ENCODE measurements around the gene RNASEH2C.
"Not testable (repeated sequence)": the region's sequence is repeated elsewhere in the genome, so short reads cannot be mapped to it uniquely, and the experiment has no call there.

Gene RNASEH2C

GRCh38 chr11:65720211-65720934 is at the start of gene RNASEH2C:
Gene RNASEH2C (minus strand): TSS chr11:65720798. CDS start chr11:65720758, 40 bp downstream.
- DNase-seq: peak; percentile 89

GRCh38 chr11:65767806-65768205 is 47.2 kb upstream of the RNASEH2C start:
- not testable (repeated sequence) for DNase-seq

- no peak for DNase-seq
These were observed 46.8 kb upstream of the RNASEH2C start for GRCh38 chr11:65767406-65767805.

- DNase-seq: no peak
These were observed 45.9 kb upstream of the RNASEH2C start for GRCh38 chr11:65766535-65766934.

- DNase-seq: no peak
These were observed 43.8 kb upstream of the RNASEH2C start for GRCh38 chr11:65764434-65764833.

- DNase-seq: not testable (repeated sequence)
These were observed 42.2 kb upstream of the RNASEH2C start for GRCh38 chr11:65762816-65763215.

- DNase-seq: not testable (repeated sequence)
These were observed 41.6 kb upstream of the RNASEH2C start for GRCh38 chr11:65762169-65762568.

- no peak for DNase-seq
These were observed 24.5 kb upstream of the RNASEH2C start for GRCh38 chr11:65745049-65745448.

- no peak for DNase-seq
These were observed 24.1 kb upstream of the RNASEH2C start for GRCh38 chr11:65744699-65745042.

GRCh38 chr11:65744026-65744698 is 23.6 kb upstream of the RNASEH2C start:
- no peak for DNase-seq

- no peak for DNase-seq
These were observed 23.1 kb upstream of the RNASEH2C start for GRCh38 chr11:65743681-65744025.

GRCh38 chr11:65742353-65742752 is 21.8 kb upstream of the RNASEH2C start:
- no peak for DNase-seq

- DNase-seq: no peak
These were observed 20.6 kb upstream of the RNASEH2C start for GRCh38 chr11:65741185-65741584.

GRCh38 chr11:65739022-65739421 is 18.4 kb upstream of the RNASEH2C start:
- no peak for DNase-seq

- no peak for DNase-seq
These were observed 16.2 kb upstream of the RNASEH2C start for GRCh38 chr11:65736810-65737209.

GRCh38 chr11:65735111-65735510 is 14.5 kb upstream of the RNASEH2C start:
- DNase-seq: not testable (repeated sequence)

GRCh38 chr11:65730461-65730860 is 9.9 kb upstream of the RNASEH2C start:
- DNase-seq: no peak

GRCh38 chr11:65727865-65728264 is 7.3 kb upstream of the RNASEH2C start:
- DNase-seq: no peak

- no peak for DNase-seq
These were observed 6.1 kb upstream of the RNASEH2C start for GRCh38 chr11:65726660-65727059.

- DNase-seq: no peak
These were observed 1.7 kb upstream of the RNASEH2C start for GRCh38 chr11:65722261-65722660.

GRCh38 chr11:65719871-65720210 is 757 bp downstream of the RNASEH2C start:
- no peak for DNase-seq

- DNase-seq: no peak
These were observed 1.6 kb downstream of the RNASEH2C start for GRCh38 chr11:65718964-65719492.

GRCh38 chr11:65718531-65718930 is 2.1 kb downstream of the RNASEH2C start:
- no peak for DNase-seq

- no peak for DNase-seq
These were observed 2.7 kb downstream of the RNASEH2C start for GRCh38 chr11:65717906-65718305.

Measured in NCI-H2171 (cell line).